Activated naive CD4-positive, alpha-beta T cell treated with anti-CD3 and anti-CD28 coated beads for 36 hours (primary cell): ENCODE data around the gene CCDC85B. TPM values are rescaled to one million over a fixed set of nuclear protein-coding genes. Genes with fewer than 3 reads are reported as not detected.

Experiments used
- CTCF ChIA-PET: fragments of 350-600 bp; sonication (Branson Sonifier 250); formaldehyde crosslinking; loops from one replicate; lab custom pipeline; 2021; ENCODE audit warnings: antibody characterized with exemption; lab: Charles Lee
- DNase-seq: peaks from one replicate; pipeline ENCODE4 v3.0.0-alpha.2; 2020
- H3K27ac Mint-ChIP-seq: one replicate; pipeline ENCODE4 v1.8.0; 2021; ENCODE audit warnings: mild to moderate bottlenecking, mixed read lengths
- H3K27me3 Mint-ChIP-seq: one replicate; pipeline ENCODE4 v1.8.0; 2021; ENCODE audit warnings: low read depth, mixed read lengths
- H3K36me3 Mint-ChIP-seq: one replicate; pipeline ENCODE4 v1.8.0; 2021; ENCODE audit warnings: low read depth, mixed read lengths
- H3K4me1 Mint-ChIP-seq: one replicate; pipeline ENCODE4 v1.8.0; 2021; ENCODE audit warnings: low read depth, mixed read lengths
- H3K4me3 Mint-ChIP-seq: one replicate; pipeline ENCODE4 v1.8.0; 2021; ENCODE audit warnings: mild to moderate bottlenecking, moderate library complexity, mixed read lengths
- H3K9me3 Mint-ChIP-seq: one replicate; pipeline ENCODE4 v1.8.0; 2021; ENCODE audit warnings: mixed read lengths
- intact Hi-C: fragments of 100-400 bp; cut with micrococcal nuclease; formaldehyde crosslinking; loops from one replicate; pipeline ENCODE4 v1.15.1; 2023
- total RNA-seq, 2 experiments: library from RNA; stranded (reverse); gene quantifications; one replicate each; pipeline ENCODE4 v1.2.3, GENCODE V29; 2021

Gene CCDC85B
- total RNA-seq, 2 experiments from 2014 or later: 27.6 to 29.0 TPM

DNA sequence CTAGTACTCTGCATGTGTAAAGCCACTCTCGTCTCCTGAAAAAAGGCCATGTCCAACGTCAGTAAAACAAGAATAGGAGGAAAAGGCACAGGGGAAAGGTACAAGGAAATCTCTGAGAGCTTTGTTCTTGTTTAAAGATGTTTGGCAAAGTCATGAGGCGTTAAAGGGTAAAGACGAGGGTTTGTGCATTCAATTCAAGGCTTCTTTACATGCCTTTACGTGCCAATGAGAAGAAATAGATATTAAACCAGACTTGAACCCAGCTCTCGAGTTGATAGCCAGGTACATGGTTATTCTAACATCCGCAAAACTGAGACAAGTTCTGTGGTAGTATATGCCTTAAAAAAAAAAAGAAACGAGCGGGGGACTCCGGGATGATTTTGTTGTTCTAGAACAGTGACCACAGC lies 31.8 kb upstream of the CCDC85B start:
- H3K27ac Mint-ChIP-seq: peak overlapping the region; percentile 100
- H3K4me1 Mint-ChIP-seq: peaks cover 44% of the 10 kb centered on the region
- no peaks in the 10 kb centered on the region for H3K27me3 Mint-ChIP-seq
- peaks cover 50% of the 10 kb centered on the region for H3K36me3 Mint-ChIP-seq
- intact Hi-C loops: loop anchor here (1.0 to 5.0 kb wide), 13 partner anchors 14 to 1056 kb away; partner anchors contain the start of genes BANF1, C11orf68, CAPN1 and DRAP1
- H3K4me3 Mint-ChIP-seq: peak overlapping the region; percentile 97
- DNase-seq: no peak
- H3K9me3 Mint-ChIP-seq: no peaks in the 10 kb centered on the region
- CTCF ChIA-PET: interaction anchor here (0.8 to 6.1 kb wide), 6 partner anchors 13 to 79 kb away, joined by 3 to 178 read pairs (median 7); partner anchors contain the start of genes CCDC85B, CTSW and FIBP

DNA sequence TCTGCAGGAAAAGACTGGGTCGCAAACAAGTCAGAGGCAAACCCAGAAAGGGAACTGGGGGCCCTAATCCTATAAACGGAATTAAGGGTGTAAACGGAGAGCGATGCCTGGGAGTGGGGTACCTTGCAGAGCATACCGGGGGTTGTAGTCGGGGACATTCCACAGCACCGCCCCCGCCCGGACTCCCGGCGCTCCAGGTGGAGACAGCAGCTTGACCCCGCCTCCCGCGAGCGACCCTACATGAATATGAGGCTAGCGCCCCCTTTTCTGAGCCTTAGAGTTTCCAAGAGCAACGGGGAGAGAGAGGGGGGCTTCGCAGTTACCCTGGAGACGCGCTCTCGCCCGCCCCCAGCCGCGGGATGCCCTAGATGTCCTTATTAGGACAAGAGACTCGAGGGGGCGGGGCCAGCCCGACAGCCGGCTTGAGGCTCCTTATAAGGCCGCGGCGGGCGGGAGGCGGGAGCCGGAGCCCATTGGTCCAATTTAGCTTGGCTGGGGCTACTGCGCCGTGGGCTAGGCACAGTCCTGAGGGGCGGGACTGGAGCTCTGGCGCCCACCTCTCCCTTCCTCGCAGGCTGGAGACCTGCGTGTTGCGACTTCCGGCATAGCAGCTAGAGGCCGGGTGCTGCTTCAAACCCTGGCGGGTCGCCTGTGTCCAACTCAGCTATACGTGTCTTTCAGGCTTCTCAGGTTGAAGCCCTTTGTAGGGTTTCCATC lies 31.2 kb upstream of the CCDC85B start:
- Mint-ChIP-seq H3K27ac (peak overlapping the region; percentile 100), H3K4me1 (peaks cover 41% of the 10 kb centered on the region), H3K4me3 (peak overlapping the region; percentile 97), H3K9me3 (no peaks in the 10 kb centered on the region), H3K36me3 (peaks cover 44% of the 10 kb centered on the region), H3K27me3 (no peaks in the 10 kb centered on the region)
- DNase-seq: peak; percentile 99
- intact Hi-C loops: loop anchor here (1.0 to 5.0 kb wide), 8 partner anchors 14 to 1057 kb away; partner anchors contain the start of genes C11orf68, CAPN1, DRAP1 and EFEMP2
- CTCF ChIA-PET: interaction anchor here (0.5 to 6.1 kb wide), 20 partner anchors 8 to 236 kb away, joined by 3 to 178 read pairs (median 4); partner anchors contain the start of genes CCDC85B, CST6, CTSW and FIBP

DNA sequence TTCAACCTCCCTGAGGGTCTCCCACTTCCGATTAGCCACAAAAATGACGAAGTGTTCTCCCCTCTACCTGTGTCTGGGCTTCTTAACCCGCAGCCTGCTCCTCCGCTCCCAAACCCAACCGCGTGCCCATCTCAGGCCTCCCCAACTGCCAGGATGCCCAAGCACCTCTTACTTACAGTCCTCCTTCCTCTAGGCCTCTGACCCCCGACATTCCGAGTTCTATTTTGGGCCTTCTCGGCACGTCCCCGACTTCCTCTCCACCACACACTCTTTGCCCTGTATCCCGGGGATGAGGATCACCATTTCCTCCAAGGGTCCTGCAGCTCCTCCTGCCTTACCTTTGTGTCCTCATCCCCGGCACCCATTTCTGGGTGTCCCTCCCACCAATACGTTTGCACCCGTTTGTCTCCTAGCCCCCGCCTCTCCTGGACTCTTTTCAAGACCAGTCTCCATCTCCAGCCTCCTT lies 30.6 kb upstream of the CCDC85B start:
- CTCF ChIA-PET: interaction anchor here (0.5 to 6.1 kb wide), 21 partner anchors 9 to 236 kb away, joined by 3 to 178 read pairs (median 4); partner anchors contain the start of genes CCDC85B, CST6, CTSW and FIBP
- Mint-ChIP-seq H3K4me1 (peaks cover 36% of the 10 kb centered on the region), H3K9me3 (no peaks in the 10 kb centered on the region), H3K4me3 (peak overlapping the region; percentile 97), H3K27ac (peak overlapping the region; percentile 100), H3K27me3 (no peaks in the 10 kb centered on the region), H3K36me3 (peaks cover 38% of the 10 kb centered on the region)
- DNase-seq: no peak
- intact Hi-C loops: loop anchor here (1.0 to 5.0 kb wide), 11 partner anchors 13 to 1058 kb away; partner anchors contain the start of genes C11orf68, CAPN1, DRAP1 and EFEMP2

DNA sequence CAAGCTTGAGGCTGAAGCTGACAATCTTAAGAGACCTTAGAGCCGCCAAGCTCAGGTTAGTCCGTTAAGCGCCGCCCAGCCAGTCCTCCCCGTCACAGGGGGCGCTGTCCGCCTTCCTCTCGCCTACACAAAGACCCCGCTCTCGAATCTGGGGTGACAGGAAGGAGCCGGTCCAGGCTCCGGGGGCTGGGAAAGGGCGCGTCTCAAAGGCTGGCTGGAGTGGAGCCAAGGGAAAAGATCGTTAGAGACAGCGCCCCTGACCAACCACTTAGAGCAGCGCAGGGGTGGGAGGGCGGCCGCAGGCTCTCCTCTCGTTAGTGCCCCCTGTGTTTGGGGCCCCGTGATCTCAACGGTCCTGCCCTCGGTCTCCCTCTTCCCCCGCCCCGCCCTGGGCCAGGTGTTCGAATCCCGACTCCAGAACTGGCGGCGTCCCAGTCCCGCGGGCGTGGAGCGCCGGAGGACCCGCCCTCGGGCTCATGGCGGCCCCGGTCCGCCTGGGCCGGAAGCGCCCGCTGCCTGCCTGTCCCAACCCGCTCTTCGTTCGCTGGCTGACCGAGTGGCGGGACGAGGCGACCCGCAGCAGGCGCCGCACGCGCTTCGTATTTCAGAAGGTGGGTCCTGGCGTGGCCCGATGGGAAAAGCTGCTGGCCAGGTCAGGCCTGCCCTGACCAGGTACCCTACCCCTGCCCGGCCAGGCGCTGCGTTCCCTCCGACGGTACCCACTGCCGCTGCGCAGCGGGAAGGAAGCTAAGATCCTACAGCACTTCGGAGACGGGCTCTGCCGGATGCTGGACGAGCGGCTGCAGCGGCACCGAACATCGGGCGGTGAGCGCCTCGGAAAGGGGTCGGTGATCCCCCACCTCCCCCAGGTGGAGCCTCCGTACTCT lies 30.0 kb upstream of the CCDC85B start, which contains the start of gene MUS81:
Gene MUS81, plus strand, starts transcription at position 156 of the 887 bp plus-strand sequence. Its CDS starts 321 bp downstream, at position 477.
- Mint-ChIP-seq H3K4me3 (peak within 1 kb of the TSS; percentile 97), H3K9me3 (no peaks in the 10 kb centered on the region), H3K36me3 (peaks cover 38% of the 10 kb centered on the region), H3K4me1 (peaks cover 31% of the 10 kb centered on the region), H3K27me3 (no peaks in the 10 kb centered on the region), H3K27ac (peak within 1 kb of the TSS; percentile 100)
- peak; percentile 97 for DNase-seq
- intact Hi-C loops: loop anchor here (1.0 kb wide), 3 partner anchors 97 to 197 kb away; partner anchors contain the start of gene SART1
- CTCF ChIA-PET: interaction anchor here (0.7 to 6.1 kb wide), 17 partner anchors 8 to 151 kb away, joined by 3 to 178 read pairs (median 4); partner anchors contain the start of genes CCDC85B, CST6, CTSW and FIBP

DNA sequence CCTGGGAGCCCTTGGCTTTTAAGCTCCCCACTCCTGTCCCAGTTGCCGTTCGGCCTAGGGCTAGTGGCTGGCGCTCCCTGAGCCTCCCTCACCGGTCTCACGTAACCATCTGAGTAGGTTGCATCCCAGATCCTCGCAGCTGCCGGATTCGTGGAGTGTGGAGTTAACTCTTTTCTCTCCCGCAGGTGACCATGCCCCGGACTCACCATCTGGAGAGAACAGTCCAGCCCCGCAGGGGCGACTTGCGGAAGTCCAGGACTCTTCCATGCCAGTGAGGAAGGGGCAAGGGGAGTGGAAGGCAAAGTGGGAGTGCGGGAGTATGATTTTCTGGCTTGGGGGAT lies 29.3 kb upstream of the CCDC85B start:
- DNase-seq: peak; percentile 15
- Mint-ChIP-seq H3K36me3 (peaks cover 32% of the 10 kb centered on the region), H3K27ac (peak overlapping the region; percentile 100), H3K27me3 (no peaks in the 10 kb centered on the region), H3K9me3 (no peaks in the 10 kb centered on the region), H3K4me3 (peak overlapping the region; percentile 97), H3K4me1 (peaks cover 26% of the 10 kb centered on the region)
- CTCF ChIA-PET: interaction anchor here (0.7 to 6.1 kb wide), 8 partner anchors 10 to 76 kb away, joined by 3 to 178 read pairs (median 7); partner anchors contain the start of genes CCDC85B, CTSW and FIBP
- intact Hi-C loops: no loop called here

DNA sequence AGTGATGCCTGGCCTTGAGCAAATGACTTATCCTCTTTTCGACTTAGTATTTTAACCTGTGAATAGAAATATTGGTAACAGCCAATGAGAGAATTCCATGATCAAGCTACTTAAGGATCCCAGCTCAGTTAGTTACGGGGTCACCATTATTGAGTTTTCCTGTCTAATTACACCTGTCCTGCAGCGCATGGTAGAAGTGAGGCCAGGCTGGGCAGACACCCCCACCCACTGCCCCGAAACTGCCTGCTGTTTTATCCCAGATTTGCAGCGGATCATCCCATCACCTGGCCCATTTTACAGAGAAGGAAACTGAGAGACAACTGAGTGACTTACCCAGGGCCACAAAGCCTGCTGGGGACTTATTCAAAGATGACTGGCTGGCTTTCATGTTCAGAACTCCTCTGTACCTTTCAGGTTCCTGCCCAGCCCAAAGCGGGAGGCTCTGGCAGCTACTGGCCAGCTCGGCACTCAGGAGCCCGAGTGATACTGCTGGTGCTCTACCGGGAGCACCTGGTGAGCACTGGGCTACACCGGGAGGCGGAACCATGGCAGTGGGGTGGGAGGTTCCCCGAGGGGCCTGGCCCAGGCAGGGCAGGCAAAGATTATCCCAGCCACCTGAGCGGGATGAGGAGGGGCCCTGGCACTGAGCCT lies 28.8 kb upstream of the CCDC85B start:
- Mint-ChIP-seq H3K4me3 (peak overlapping the region; percentile 97), H3K9me3 (no peaks in the 10 kb centered on the region), H3K36me3 (peaks cover 27% of the 10 kb centered on the region), H3K4me1 (peaks cover 21% of the 10 kb centered on the region), H3K27ac (peak overlapping the region; percentile 100), H3K27me3 (no peaks in the 10 kb centered on the region)
- intact Hi-C loops: no loop called here
- CTCF ChIA-PET: interaction anchor here (1.0 to 6.1 kb wide), 5 partner anchors 10 to 25 kb away, joined by 4 to 178 read pairs (median 11); partner anchors contain the start of genes CCDC85B, CTSW and FIBP
- DNase-seq: peak; percentile 3

DNA sequence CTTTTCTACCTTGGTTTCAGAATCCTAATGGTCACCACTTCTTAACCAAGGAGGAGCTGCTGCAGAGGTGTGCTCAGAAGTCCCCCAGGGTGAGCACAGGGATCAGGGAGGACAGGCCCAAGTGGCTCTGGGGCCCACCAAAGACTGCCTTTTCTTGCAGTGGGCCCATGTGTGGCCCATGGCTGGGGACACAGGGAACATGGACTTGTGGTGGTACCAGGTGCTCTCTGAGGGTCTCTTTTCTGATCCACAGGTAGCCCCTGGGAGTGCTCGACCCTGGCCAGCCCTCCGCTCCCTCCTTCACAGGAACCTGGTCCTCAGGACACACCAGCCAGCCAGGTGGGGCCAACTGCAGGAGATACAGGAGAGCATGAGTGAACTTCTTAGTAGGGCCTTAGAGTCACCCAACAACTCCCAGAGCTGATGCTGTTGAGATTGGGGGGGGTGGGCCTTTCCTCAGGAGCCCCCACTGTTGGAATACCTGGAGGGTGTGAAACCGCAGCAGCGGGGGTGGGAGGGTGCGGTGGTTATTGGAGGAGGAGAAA lies 28.2 kb upstream of the CCDC85B start:
- Mint-ChIP-seq H3K36me3 (peaks cover 27% of the 10 kb centered on the region), H3K4me3 (no peak overlapping the region), H3K9me3 (no peaks in the 10 kb centered on the region), H3K4me1 (peaks cover 19% of the 10 kb centered on the region), H3K27me3 (no peaks in the 10 kb centered on the region), H3K27ac (no peak overlapping the region)
- peak; percentile 3 for DNase-seq
- intact Hi-C loops: no loop called here
- CTCF ChIA-PET: interaction anchor here (6.1 kb wide), 1 partner anchor 25 kb away, joined by 178 read pairs; the partner anchor contains the start of genes CCDC85B, CTSW and FIBP

DNA sequence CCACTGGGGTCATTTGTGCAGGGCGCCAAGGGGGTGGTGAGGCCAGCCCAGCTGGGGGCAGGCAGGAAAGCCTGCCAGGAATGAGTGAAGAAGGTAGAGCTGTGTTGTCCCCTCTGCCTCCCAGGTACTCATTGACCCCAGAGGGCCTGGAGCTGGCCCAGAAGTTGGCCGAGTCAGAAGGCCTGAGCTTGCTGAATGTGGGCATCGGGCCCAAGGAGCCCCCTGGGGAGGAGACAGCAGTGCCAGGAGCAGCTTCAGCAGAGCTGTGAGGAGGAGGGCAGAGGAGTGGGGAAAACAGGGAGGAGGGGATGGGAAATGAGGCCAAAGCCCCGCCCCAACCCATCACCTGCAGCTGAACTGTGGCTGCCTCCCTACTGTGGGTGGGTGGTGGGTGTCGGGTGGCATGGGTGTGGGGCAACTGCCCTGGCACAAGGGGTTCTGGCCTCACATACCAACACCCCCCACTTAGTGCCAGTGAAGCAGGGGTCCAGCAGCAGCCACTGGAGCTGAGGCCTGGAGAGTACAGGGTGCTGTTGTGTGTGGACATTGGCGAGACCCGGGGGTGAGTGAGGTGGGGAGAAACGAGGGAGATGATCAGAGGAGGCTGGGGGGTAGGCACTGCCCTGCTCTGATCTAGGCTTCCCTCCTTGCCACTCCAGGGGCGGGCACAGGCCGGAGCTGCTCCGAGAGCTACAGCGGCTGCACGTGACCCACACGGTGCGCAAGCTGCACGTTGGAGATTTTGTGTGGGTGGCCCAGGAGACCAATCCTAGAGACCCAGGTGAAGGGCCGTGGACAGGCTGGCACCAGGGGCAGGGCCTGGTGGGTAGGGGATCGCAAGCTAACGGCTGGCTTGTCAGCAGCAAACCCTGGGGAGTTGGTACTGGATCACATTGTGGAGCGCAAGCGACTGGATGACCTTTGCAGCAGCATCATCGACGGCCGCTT lies 27.3 kb upstream of the CCDC85B start:
- Mint-ChIP-seq H3K27ac (no peak overlapping the region), H3K27me3 (no peaks in the 10 kb centered on the region), H3K36me3 (peaks cover 30% of the 10 kb centered on the region), H3K9me3 (no peaks in the 10 kb centered on the region), H3K4me3 (no peak overlapping the region), H3K4me1 (peaks cover 19% of the 10 kb centered on the region)
- intact Hi-C loops: no loop called here
- CTCF ChIA-PET: interaction anchor here (0.8 to 6.1 kb wide), 3 partner anchors 8 to 24 kb away, joined by 3 to 178 read pairs (median 3); partner anchors contain the start of genes CCDC85B, CTSW and FIBP
- DNase-seq: peak; percentile 3

DNA sequence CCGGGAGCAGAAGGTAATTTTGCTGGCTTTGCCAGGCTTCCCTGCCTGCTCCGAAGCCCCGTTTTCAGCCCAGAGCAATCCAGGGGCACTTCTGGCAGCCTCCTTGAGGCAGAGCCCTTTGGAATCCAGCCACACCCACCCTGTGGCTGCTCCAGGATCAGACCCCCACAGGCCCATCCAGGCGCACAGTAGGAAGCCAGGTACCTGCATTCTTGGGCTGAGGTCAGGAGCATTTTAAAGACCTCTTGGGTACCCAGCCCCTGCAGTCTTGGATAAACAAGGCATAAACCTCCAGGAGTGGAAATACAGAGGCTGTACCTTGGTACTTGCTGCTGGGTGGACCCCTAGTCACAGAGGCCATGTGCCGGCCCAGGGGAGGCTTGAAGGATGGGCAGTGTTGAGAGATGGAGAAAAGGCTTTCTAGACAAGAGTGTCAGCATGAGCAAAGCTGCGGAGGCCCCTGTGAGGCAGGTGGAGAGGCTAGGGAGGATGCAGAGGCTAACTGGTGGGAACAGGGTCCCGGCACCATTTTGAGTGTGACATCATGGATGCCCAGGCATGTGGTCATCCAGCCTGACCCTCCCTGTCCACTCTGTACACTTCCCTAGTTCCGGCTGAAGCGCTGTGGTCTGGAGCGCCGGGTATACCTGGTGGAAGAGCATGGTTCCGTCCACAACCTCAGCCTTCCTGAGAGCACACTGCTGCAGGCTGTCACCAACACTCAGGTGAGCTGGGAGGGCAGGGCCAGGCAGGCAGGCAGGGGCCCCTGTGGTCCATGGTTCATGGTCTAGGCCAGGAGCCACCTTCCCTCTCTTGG lies 26.4 kb upstream of the CCDC85B start:
- H3K36me3 Mint-ChIP-seq: peaks cover 30% of the 10 kb centered on the region
- H3K27ac Mint-ChIP-seq: no peak overlapping the region
- H3K4me3 Mint-ChIP-seq: no peak overlapping the region
- intact Hi-C loops: no loop called here
- H3K9me3 Mint-ChIP-seq: no peaks in the 10 kb centered on the region
- H3K27me3 Mint-ChIP-seq: no peaks in the 10 kb centered on the region
- no peak for DNase-seq
- H3K4me1 Mint-ChIP-seq: peaks cover 16% of the 10 kb centered on the region
- CTCF ChIA-PET: interaction anchor here (6.1 kb wide), 1 partner anchor 23 kb away, joined by 178 read pairs; the partner anchor contains the start of genes CCDC85B, CTSW and FIBP
